GM19328 (cell line): Measurements from ENCODE around the gene KRT10.
"Not testable (repeated sequence)": the region's sequence is repeated elsewhere in the genome, so short reads cannot be mapped to it uniquely, and the experiment has no call there.

ENCODE experiments used
- ATAC-seq: cut with Tn5 transposase; IDR thresholded peaks from one replicate; pipeline ENCODE4 v1.9.1; 2021; ENCODE audit warnings: mild to moderate bottlenecking, moderate library complexity; ENCODE audit not compliant: unreplicated experiment

The KRT10 gene

GRCh38 chr17:40822132-40822812 is at the start of gene KRT10:
Gene KRT10 (minus strand): TSS chr17:40822614. CDS start chr17:40822585, 29 bp downstream.
- ATAC-seq = no peak

- ATAC-seq = no peak
Observed at GRCh38 chr17:40871316-40871715, 48.9 kb upstream of the KRT10 start.

GRCh38 chr17:40870136-40870535 is 47.7 kb upstream of the KRT10 start:
- ATAC-seq = no peak

- ATAC-seq = no peak
Observed at GRCh38 chr17:40866838-40867237, 44.4 kb upstream of the KRT10 start, which contains the start of gene KRT12. Gene KRT12 (minus strand): TSS chr17:40867223. CDS start chr17:40867186, 37 bp downstream.

GRCh38 chr17:40864661-40865390 is 42.4 kb upstream of the KRT10 start:
- ATAC-seq = no peak

- no peak for ATAC-seq
Observed at GRCh38 chr17:40862985-40863733, 40.7 kb upstream of the KRT10 start.

- no peak for ATAC-seq
Observed at GRCh38 chr17:40859536-40859935, 37.1 kb upstream of the KRT10 start.

GRCh38 chr17:40858667-40859066 is 36.3 kb upstream of the KRT10 start:
- not testable (repeated sequence) for ATAC-seq

- no peak for ATAC-seq
Observed at GRCh38 chr17:40857535-40857934, 35.1 kb upstream of the KRT10 start.

- no peak for ATAC-seq
Observed at GRCh38 chr17:40854175-40854814, 31.9 kb upstream of the KRT10 start.

GRCh38 chr17:40852364-40852763 is 29.9 kb upstream of the KRT10 start:
- no peak for ATAC-seq

GRCh38 chr17:40850293-40850972 is 28.0 kb upstream of the KRT10 start:
- ATAC-seq = no peak

- no peak for ATAC-seq
Observed at GRCh38 chr17:40849723-40850122, 27.3 kb upstream of the KRT10 start.

GRCh38 chr17:40848583-40849235 is 26.3 kb upstream of the KRT10 start:
- ATAC-seq = no peak

- ATAC-seq = no peak
Observed at GRCh38 chr17:40846515-40847144, 24.2 kb upstream of the KRT10 start.

- ATAC-seq = no peak
Observed at GRCh38 chr17:40844671-40845107, 22.3 kb upstream of the KRT10 start.

GRCh38 chr17:40843242-40843641 is 20.8 kb upstream of the KRT10 start:
- ATAC-seq = no peak

GRCh38 chr17:40841246-40841645 is 18.8 kb upstream of the KRT10 start:
- no peak for ATAC-seq

- ATAC-seq = no peak
Observed at GRCh38 chr17:40839194-40839593, 16.8 kb upstream of the KRT10 start.
